CD14-positive monocyte (primary cell): Measurements from ENCODE around the gene CARD9. TPM values are rescaled to one million over a fixed set of nuclear protein-coding genes. Genes with fewer than 3 reads are reported as not detected.
"Not testable (repeated sequence)": the region's sequence is repeated elsewhere in the genome, so short reads cannot be mapped to it uniquely, and the experiment has no call there.

ENCODE experiments used
- DNase-seq, 3 donors: peaks; one replicate each; pipeline ENCODE4 v3.0.0-alpha.2; 2011 to 2022
- H2AFZ ChIP-seq: 2 replicates; pipeline ENCODE4 v1.6.0; 2012; ENCODE audit warnings: mild to moderate bottlenecking, low read depth, low read length, inconsistent platforms; ENCODE audit not compliant: insufficient read depth, poor library complexity, severe bottlenecking
- H3K27ac ChIP-seq, 2 donors: 1 replicate in 1 of 2; 2 replicates in 1 of 2; pipeline ENCODE4 v1.5.1; 2012 to 2013; ENCODE audit warnings: low read length in 2 of 2, control low read depth in 1 of 2, inconsistent platforms in 1 of 2, low read depth in 1 of 2, mild to moderate bottlenecking in 1 of 2
- H3K27me3 ChIP-seq, 2 donors: one replicate each; pipeline versions ENCODE4 v1.6.0 to v1.6.1; 2011 to 2013; ENCODE audit warnings: low read length in 2 of 2; ENCODE audit not compliant: control insufficient read depth in 2 of 2, insufficient read depth in 2 of 2
- H3K36me3 ChIP-seq, 2 donors: replicated peaks in 1 of 2; 1 replicate in 1 of 2; 2 replicates in 1 of 2; pipeline versions ENCODE4 v1.5.1 to v1.6.1; 2012 to 2013; ENCODE audit warnings: low read length in 2 of 2, control low read depth in 1 of 2, inconsistent platforms in 1 of 2, mild to moderate bottlenecking in 1 of 2; ENCODE audit not compliant: insufficient read depth in 2 of 2, control insufficient read depth in 1 of 2
- H3K4me1 ChIP-seq, 2 donors: 1 replicate in 1 of 2; 2 replicates in 1 of 2; pipeline versions ENCODE4 v1.5.1 to v1.6.1; 2012 to 2013; ENCODE audit warnings: low read length in 2 of 2, control low read depth in 1 of 2, inconsistent platforms in 1 of 2, mild to moderate bottlenecking in 1 of 2, moderate library complexity in 1 of 2; ENCODE audit not compliant: insufficient read depth in 2 of 2, control insufficient read depth in 1 of 2
- H3K4me2 ChIP-seq: replicated peaks from 2 replicates; pipeline ENCODE3; 2012; ENCODE audit warnings: low read length, moderate library complexity, mild to moderate bottlenecking; ENCODE audit not compliant: poor library complexity, severe bottlenecking; ENCODE audit errors: extremely low read depth
- H3K4me3 ChIP-seq, 3 experiments: fragments of 200-600 bp in 1 of 3; sonication (generic) in 1 of 3; replicated peaks in 1 of 3; 1 replicate in 2 of 3; 2 replicates in 1 of 3; pipeline ENCODE4 v1.5.1; 2011 to 2013; ENCODE audit warnings: low read length in 3 of 3, mild to moderate bottlenecking in 3 of 3, control low read depth in 2 of 3, low read depth in 2 of 3, inconsistent platforms in 1 of 3, moderate library complexity in 1 of 3
- H3K79me2 ChIP-seq: 2 replicates; pipeline ENCODE4 v1.6.0; 2012; ENCODE audit warnings: mild to moderate bottlenecking, control low read depth, inconsistent platforms, low read length, moderate library complexity; ENCODE audit not compliant: insufficient read depth
- H3K9ac ChIP-seq: 2 replicates; pipeline ENCODE4 v1.6.0; 2017; ENCODE audit warnings: low read length, mild to moderate bottlenecking; ENCODE audit not compliant: insufficient read depth, poor library complexity, severe bottlenecking
- H3K9me3 ChIP-seq, 2 donors: replicated peaks in 1 of 2; 1 replicate in 1 of 2; 2 replicates in 1 of 2; pipeline versions ENCODE4 v1.5.1 to v1.6.1; 2012 to 2013; ENCODE audit warnings: low read length in 2 of 2, control low read depth in 1 of 2; ENCODE audit not compliant: control insufficient read depth in 1 of 2, insufficient read depth in 1 of 2
- H4K20me1 ChIP-seq: 2 replicates; pipeline ENCODE4 v1.6.0; 2012; ENCODE audit warnings: mild to moderate bottlenecking, low read length, control low read depth, moderate library complexity; ENCODE audit not compliant: insufficient read depth
- H3K27ac Mint-ChIP-seq, 7 donors: one replicate each; pipeline ENCODE4 v1.8.0; 2020; ENCODE audit warnings: mild to moderate bottlenecking in 7 of 7, mixed read lengths in 7 of 7, moderate library complexity in 6 of 7, inconsistent platforms in 2 of 7
- H3K27me3 Mint-ChIP-seq, 3 donors: one replicate each; pipeline ENCODE4 v1.8.0; 2021 to 2022; ENCODE audit warnings: low read depth in 3 of 3, mild to moderate bottlenecking in 3 of 3, mixed read lengths in 3 of 3, moderate library complexity in 3 of 3, inconsistent platforms in 1 of 3
- H3K36me3 Mint-ChIP-seq, 2 donors: one replicate each; pipeline ENCODE4 v1.8.0; 2020; ENCODE audit warnings: mixed read lengths in 2 of 2, inconsistent platforms in 1 of 2, mild to moderate bottlenecking in 1 of 2
- H3K4me1 Mint-ChIP-seq: one replicate; pipeline ENCODE4 v1.8.0; 2020; ENCODE audit warnings: mild to moderate bottlenecking, mixed read lengths
- H3K4me3 Mint-ChIP-seq, 2 donors: one replicate each; pipeline ENCODE4 v1.8.0; 2020; ENCODE audit warnings: mild to moderate bottlenecking in 2 of 2, mixed read lengths in 2 of 2, moderate library complexity in 1 of 2
- H3K9me3 Mint-ChIP-seq, 7 donors: one replicate each; pipeline ENCODE4 v1.8.0; 2020 to 2022; ENCODE audit warnings: mixed read lengths in 7 of 7, mild to moderate bottlenecking in 6 of 7, moderate library complexity in 6 of 7, inconsistent platforms in 2 of 7
- WGBS: methylation state at CpG from one replicate; pipeline ENCODE4 v1.1.5; 2013; ENCODE audit warnings: missing lambda C conversion rate; ENCODE audit not compliant: insufficient coverage; 5-methylcytosine and 5-hydroxymethylcytosine counted together
- intact Hi-C, 2 donors: fragments of 100-400 bp; cut with micrococcal nuclease; formaldehyde crosslinking; loops; one replicate each; pipeline versions ENCODE4 v1.15.0 to v1.15.1; 2023
- polyA plus RNA-seq, 3 donors: library from polyadenylated mRNA; depleted of rRNA in 1 of 3; unstranded in 2 of 3; stranded (reverse) in 1 of 3; fragments of 300-500 nt in 2 of 3; fragments of >200 nt in 1 of 3; fragmentation: Illumina TruSeq in 2 of 3; gene quantifications; 1 replicate in 2 of 3; 2 replicates in 1 of 3; pipeline ENCODE4 v1.2.3, GENCODE V29; 2012 to 2021
- TF ChIP-seq, protein P1 (sequence below): fragments of 200-600 bp; IDR thresholded peaks from one replicate; pipeline ENCODE4 v1.8.0; 2022; ENCODE audit warnings: antibody characterized with exemption, mild to moderate bottlenecking

Gene CARD9
- polyA plus RNA-seq, 3 donors: 34.3 to 108 (median 41.4) TPM

DNA sequence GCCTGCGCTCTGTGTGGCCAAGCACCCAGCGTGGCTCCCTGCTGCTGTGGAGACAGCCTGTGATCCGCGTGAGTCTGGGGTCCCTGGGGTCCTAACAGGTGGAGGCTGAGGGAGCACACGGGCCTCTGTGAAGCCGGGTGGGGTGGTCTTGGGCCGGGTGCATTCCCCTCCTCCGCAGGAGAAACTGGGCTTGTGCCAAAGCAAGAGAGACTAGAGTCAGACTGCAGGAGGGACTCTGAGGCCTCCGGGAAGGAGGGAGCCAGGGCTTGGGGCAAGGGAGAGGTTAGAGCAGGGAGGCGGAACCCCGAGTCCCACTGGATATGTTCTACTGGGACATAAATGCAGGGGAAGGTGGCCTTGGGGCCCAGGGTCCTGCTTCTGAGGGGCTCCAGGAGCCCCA, 20.4 kb downstream of the CARD9 start:
- H3K9ac ChIP-seq: no peak overlapping the region
- H3K4me1 Mint-ChIP-seq: no peaks in the 10 kb centered on the region
- no peaks in the 10 kb centered on the region for H3K36me3 Mint-ChIP-seq
- H3K4me2 ChIP-seq: no peak overlapping the region
- no peaks in the 10 kb centered on the region for H3K4me1 ChIP-seq
- H3K4me3 Mint-ChIP-seq: no peak overlapping the region
- H3K27me3 ChIP-seq: no peaks in the 10 kb centered on the region
- H3K9me3 Mint-ChIP-seq: no peaks in the 10 kb centered on the region
- no peaks in the 10 kb centered on the region for H3K36me3 ChIP-seq
- TF ChIP-seq, protein P1, sequence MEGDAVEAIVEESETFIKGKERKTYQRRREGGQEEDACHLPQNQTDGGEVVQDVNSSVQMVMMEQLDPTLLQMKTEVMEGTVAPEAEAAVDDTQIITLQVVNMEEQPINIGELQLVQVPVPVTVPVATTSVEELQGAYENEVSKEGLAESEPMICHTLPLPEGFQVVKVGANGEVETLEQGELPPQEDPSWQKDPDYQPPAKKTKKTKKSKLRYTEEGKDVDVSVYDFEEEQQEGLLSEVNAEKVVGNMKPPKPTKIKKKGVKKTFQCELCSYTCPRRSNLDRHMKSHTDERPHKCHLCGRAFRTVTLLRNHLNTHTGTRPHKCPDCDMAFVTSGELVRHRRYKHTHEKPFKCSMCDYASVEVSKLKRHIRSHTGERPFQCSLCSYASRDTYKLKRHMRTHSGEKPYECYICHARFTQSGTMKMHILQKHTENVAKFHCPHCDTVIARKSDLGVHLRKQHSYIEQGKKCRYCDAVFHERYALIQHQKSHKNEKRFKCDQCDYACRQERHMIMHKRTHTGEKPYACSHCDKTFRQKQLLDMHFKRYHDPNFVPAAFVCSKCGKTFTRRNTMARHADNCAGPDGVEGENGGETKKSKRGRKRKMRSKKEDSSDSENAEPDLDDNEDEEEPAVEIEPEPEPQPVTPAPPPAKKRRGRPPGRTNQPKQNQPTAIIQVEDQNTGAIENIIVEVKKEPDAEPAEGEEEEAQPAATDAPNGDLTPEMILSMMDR: no peak
- H3K4me3 ChIP-seq: no peak overlapping the region
- no peaks in the 10 kb centered on the region for H4K20me1 ChIP-seq
- no peak for DNase-seq
- WGBS: 93% methylated on average over 11 of the region's 11 CpGs
- H2AFZ ChIP-seq: no peak overlapping the region
- no peak overlapping the region for H3K27ac Mint-ChIP-seq
- H3K27me3 Mint-ChIP-seq: peaks cover 0 to 5% (median 1%) of the 10 kb centered on the region in 3 donors
- H3K9me3 ChIP-seq: no peaks in the 10 kb centered on the region
- intact Hi-C loops: no loop called here
- no peaks in the 10 kb centered on the region for H3K79me2 ChIP-seq
- H3K27ac ChIP-seq: no peak overlapping the region

DNA sequence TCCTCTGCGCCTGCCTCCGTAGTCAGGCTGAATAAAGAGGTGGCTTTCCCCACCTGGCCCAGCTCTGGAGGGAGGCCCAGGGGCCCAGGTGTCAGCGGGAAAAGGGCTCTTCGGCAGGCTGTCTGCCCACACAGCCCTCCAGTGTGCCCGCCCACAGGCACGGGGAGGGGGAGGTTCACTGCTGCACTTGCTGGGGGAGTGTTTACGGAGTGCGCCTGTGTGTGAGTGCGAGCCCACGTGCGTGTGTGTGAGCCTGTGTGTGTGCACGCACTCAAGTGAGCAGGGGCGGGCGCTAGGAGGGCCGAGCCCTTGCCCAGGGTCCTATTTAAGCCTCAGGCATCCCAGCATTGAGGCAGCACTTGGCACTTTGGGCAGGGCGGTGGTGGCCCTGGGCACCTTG, 20.8 kb downstream of the CARD9 start:
- intact Hi-C loops: no loop called here
- H3K36me3 Mint-ChIP-seq: no peaks in the 10 kb centered on the region
- no peak for DNase-seq

DNA sequence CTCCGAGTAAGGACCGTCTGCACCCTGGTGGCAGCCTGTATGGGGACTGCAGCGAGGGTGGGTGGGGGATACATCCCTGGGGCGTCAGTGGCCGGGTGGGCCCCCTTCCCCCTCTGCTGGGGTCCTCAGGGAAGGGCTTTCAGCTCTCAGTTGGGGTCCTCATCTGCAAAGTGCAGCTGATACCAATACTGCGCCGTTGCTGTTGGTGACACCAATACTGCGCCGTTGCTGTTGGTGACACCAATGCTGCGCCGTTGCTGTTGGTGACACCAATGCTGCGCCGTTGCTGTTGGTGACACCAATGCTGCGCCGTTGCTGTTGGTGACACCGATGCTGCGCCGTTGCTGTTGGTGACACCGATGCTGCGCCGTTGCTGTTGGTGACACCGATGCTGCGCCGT, 21.6 kb downstream of the CARD9 start:
- H3K9ac ChIP-seq, H3K4me3 ChIP-seq, H3K4me2 ChIP-seq, H3K27ac ChIP-seq, DNase-seq, H3K4me1 Mint-ChIP-seq, H3K27ac Mint-ChIP-seq, H3K27me3 Mint-ChIP-seq, H3K36me3 ChIP-seq, H2AFZ ChIP-seq, H3K27me3 ChIP-seq, intact Hi-C loops, H3K4me3 Mint-ChIP-seq, H4K20me1 ChIP-seq, H3K4me1 ChIP-seq, H3K36me3 Mint-ChIP-seq, H3K79me2 ChIP-seq, H3K9me3 ChIP-seq, H3K9me3 Mint-ChIP-seq: not testable (repeated sequence)
- WGBS: 96% methylated on average over 7 of the region's 24 CpGs

More for the DNA sequence above, 20.8 kb downstream of the CARD9 start:
- Mint-ChIP-seq H3K4me1 (no peaks in the 10 kb centered on the region), H3K27me3 (peaks cover 0 to 5% (median 1%) of the 10 kb centered on the region in 3 donors), H3K9me3 (no peaks in the 10 kb centered on the region), H3K4me3 (no peak overlapping the region), H3K27ac (no peak overlapping the region)
- H3K4me3 ChIP-seq: no peak overlapping the region
- no peak overlapping the region for H2AFZ ChIP-seq
- H3K27me3 ChIP-seq: no peaks in the 10 kb centered on the region
- TF ChIP-seq, protein P1: no peak
- no peaks in the 10 kb centered on the region for H3K36me3 ChIP-seq
- H3K4me1 ChIP-seq: no peaks in the 10 kb centered on the region
- H3K79me2 ChIP-seq: no peaks in the 10 kb centered on the region
- H4K20me1 ChIP-seq: no peaks in the 10 kb centered on the region
- no peak overlapping the region for H3K9ac ChIP-seq
- H3K9me3 ChIP-seq: no peaks in the 10 kb centered on the region
- H3K4me2 ChIP-seq: no peak overlapping the region
- H3K27ac ChIP-seq: no peak overlapping the region
- WGBS: 87% methylated on average over 13 of the region's 16 CpGs
